Measurements from ENCODE around the gene NR4A2.

NR4A2 gene

DNA sequence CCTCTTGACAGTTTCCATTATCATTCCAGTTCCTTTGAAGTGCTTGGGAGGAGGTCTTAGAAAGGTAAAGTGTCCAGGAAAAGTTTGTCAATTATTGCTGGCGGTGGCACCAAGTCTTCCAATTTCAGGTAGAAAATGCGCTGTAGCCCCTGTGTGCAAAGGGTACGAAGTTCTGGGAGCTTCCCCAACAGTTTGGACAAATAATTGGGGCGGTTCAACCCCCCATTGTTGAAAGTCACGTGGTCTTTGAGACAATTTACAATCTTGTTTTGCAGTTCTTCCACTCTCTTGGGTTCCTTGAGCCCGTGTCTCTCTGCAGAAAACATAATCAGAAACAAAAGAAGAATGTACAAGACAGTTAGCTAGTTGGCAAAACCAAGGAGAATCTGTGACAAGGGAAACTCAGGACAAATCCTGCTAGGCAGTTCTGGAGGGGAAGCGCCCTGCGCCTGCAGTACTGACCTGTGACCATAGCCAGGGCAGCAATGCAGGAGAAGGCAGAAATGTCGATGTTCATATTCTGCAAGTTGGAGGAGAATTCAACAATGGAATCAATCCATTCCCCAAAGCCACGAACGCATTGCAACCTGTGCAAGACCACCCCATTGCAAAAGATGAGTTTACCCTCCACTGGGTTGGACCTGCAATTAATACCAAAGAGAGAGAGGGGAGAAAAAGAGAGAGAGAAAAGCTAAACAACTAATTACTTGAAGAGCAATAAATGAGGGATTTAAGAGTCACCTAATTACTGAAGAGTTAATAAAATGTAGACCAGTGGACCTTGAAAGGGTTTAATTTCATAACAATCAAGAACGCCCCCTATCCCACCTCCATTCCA, 6.6 kb downstream of the NR4A2 start:
- H3K9ac ChIP-seq (ENCODE audit: low read length): no peak overlapping the region
- no peak overlapping the region for H3K4me3 ChIP-seq (ENCODE audit: low read length)
- H3K4me1 ChIP-seq (ENCODE audit: control insufficient read depth, insufficient read depth, low read length): peaks cover 3% of the 10 kb centered on the region
- H3K27ac ChIP-seq (ENCODE audit: low read depth, low read length): no peak overlapping the region
- no peaks in the 10 kb centered on the region for H3K36me3 ChIP-seq (ENCODE audit: control insufficient read depth, insufficient read depth, low read length)
- peaks cover 13% of the 10 kb centered on the region for H3K27me3 ChIP-seq (ENCODE audit: control insufficient read depth, insufficient read depth, low read length)

DNA sequence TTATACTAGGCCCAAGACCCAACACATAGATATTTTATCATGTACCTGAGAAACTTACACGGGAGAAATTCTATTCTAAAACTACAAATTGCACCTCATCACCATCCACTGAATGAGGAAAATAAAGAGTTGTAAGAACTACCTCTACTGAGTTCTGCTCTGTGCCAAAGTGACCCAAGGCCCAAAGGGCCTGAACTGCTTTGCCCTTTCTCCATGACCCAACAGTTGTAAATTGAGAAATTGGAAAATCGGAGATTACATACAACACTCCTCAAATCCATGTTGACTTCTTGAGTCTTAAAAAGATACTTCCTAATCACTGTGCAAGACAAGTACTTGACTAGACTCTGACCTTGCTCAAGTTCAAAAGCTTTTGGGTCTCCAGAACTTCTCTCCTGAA, 8.8 kb downstream of the NR4A2 start:
- Histone ChIP-seq H3K4me3 (ENCODE audit: low read length) (no peak overlapping the region), H3K27me3 (ENCODE audit: control insufficient read depth, insufficient read depth, low read length) (peaks cover 17% of the 10 kb centered on the region), H3K36me3 (ENCODE audit: control insufficient read depth, insufficient read depth, low read length) (no peaks in the 10 kb centered on the region), H3K27ac (ENCODE audit: low read depth, low read length) (no peak overlapping the region), H3K4me1 (ENCODE audit: control insufficient read depth, insufficient read depth, low read length) (peaks cover 3% of the 10 kb centered on the region), H3K9ac (ENCODE audit: low read length) (no peak overlapping the region)

DNA sequence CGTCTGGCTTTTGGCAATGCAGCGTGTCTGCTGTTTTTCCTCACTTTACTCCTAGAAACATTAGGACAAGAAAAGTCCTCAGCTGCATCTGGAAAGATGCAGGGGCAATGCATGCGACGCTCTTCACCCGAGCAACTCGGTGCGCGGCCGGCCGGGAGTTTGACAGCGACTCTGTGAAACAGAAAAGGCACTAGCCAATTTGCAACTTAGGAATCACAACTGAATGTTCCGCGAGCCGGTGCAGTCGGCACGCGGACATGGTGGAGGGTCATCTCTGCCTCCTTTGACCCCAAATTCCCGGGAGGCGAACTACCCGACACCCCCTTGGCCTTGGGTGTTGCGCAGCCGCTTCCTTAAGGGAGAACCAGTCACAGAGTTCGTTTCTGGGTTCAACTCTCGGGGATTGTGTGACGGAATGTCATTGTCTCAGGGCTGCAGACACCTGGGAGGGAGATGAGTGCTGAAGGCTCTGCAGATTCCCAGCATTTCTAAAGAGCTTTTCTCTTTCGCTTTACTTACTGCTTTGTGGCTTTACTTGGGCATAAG, 9.8 kb downstream of the NR4A2 start:
- peak overlapping the region; percentile 67 for H3K4me3 ChIP-seq (ENCODE audit: low read length)
- no peak overlapping the region for H3K27ac ChIP-seq (ENCODE audit: low read depth, low read length)
- peaks cover 3% of the 10 kb centered on the region for H3K4me1 ChIP-seq (ENCODE audit: control insufficient read depth, insufficient read depth, low read length)
- no peak overlapping the region for H3K9ac ChIP-seq (ENCODE audit: low read length)
- no peaks in the 10 kb centered on the region for H3K36me3 ChIP-seq (ENCODE audit: control insufficient read depth, insufficient read depth, low read length)
- peaks cover 17% of the 10 kb centered on the region for H3K27me3 ChIP-seq (ENCODE audit: control insufficient read depth, insufficient read depth, low read length)

DNA sequence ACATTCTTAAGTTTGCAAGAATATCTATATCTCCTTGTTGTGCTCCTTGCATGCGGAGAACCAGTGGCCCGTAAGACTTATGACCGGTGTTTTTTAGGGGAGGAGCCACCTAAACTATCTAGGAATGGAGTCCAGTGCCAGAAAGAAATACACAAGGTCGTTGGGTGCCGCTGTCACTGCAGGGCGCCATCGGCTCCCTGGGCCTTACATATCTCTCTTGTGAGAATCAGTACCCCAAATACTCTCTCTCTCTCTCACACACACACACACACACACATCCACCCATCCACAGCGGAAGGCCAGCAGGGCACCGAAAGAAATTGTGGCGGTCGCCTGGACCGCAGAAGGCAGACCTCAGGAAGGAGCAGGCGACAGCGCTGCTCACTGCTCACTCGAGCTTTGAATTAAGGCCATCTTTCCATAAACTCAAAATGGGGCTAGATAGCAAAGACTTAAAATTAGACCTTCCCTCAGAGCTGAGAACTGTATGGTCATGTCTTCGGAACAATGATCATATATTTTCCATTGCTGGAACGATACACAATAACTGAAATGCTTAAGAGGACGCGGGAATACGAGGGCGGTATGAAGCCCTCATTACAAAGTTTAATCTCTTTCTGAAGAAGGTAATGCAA, 10.4 kb downstream of the NR4A2 start:
- H3K4me3 ChIP-seq (ENCODE audit: low read length): peak overlapping the region; percentile 67
- no peak overlapping the region for H3K27ac ChIP-seq (ENCODE audit: low read depth, low read length)
- peaks cover 17% of the 10 kb centered on the region for H3K27me3 ChIP-seq (ENCODE audit: control insufficient read depth, insufficient read depth, low read length)
- no peak overlapping the region for H3K9ac ChIP-seq (ENCODE audit: low read length)
- no peaks in the 10 kb centered on the region for H3K36me3 ChIP-seq (ENCODE audit: control insufficient read depth, insufficient read depth, low read length)
- H3K4me1 ChIP-seq (ENCODE audit: control insufficient read depth, insufficient read depth, low read length): peaks cover 3% of the 10 kb centered on the region

DNA sequence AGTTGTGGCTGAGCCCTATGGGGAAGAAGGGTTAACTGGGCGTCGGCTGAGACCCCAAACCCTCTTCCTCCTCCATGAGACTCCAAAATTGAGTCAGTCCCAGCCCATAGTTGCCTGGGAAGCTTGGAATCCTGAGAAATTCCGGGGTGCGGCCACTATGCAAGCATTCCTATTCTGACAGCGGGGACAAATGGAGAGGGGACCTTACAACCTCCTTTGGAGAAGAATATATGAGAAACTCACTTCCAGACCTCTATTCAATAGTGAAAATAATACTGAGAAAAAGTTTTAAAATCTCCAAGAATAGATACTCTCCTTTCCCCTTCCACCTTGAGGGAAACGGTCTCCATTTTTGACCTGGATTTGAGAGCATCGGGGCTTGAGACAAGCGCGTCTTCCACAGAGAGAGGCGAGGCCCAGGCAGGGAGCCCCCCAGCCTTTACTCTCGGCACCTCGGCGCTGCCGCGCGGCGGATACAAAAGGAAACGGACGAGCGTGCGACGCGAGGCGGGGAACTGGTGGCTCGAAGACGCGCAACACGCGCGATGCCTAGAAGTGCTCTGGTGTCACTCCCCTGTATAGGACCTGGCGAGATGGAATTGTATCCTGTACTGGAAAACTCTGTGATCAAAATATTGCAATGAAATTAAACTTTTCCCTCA, 11.1 kb downstream of the NR4A2 start:
- Histone ChIP-seq H3K36me3 (ENCODE audit: control insufficient read depth, insufficient read depth, low read length) (no peaks in the 10 kb centered on the region), H3K27me3 (ENCODE audit: control insufficient read depth, insufficient read depth, low read length) (peaks cover 17% of the 10 kb centered on the region), H3K4me1 (ENCODE audit: control insufficient read depth, insufficient read depth, low read length) (peaks cover 3% of the 10 kb centered on the region), H3K27ac (ENCODE audit: low read depth, low read length) (no peak overlapping the region), H3K9ac (ENCODE audit: low read length) (no peak overlapping the region), H3K4me3 (ENCODE audit: low read length) (peak overlapping the region; percentile 67)

DNA sequence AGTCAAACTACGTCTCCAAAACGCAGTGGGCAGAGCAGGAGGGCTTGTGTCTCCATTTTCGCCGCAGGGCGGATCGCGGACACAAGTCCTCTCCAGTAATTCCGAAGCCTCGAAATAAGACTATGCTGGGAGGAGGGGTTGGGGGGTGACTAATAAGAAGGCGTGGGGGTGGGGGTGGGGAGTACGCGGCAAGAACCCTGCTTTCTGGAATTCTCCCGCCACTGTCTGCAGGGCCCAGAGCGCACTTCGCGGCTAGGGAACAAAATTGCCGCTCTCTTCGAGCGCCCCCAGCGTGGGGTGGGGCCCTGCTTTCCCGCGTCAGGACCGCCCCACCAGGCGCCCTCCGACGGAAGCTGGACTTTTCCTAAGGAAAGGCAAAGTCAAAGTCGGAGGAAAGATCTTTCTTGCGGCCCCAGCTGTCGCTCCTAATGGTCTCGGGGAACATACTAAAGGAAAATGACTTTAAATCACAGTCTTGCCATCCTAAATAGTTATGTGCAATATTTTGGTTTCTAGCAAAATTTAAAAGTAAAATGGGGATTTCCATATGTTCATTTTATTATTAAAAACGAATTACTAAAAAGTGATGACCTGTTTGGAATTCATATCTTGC, 11.9 kb downstream of the NR4A2 start:
- no peaks in the 10 kb centered on the region for H3K36me3 ChIP-seq (ENCODE audit: control insufficient read depth, insufficient read depth, low read length)
- H3K9ac ChIP-seq (ENCODE audit: low read length): no peak overlapping the region
- H3K27ac ChIP-seq (ENCODE audit: low read depth, low read length): no peak overlapping the region
- peaks cover 17% of the 10 kb centered on the region for H3K27me3 ChIP-seq (ENCODE audit: control insufficient read depth, insufficient read depth, low read length)
- H3K4me3 ChIP-seq (ENCODE audit: low read length): peak overlapping the region; percentile 67
- peaks cover 3% of the 10 kb centered on the region for H3K4me1 ChIP-seq (ENCODE audit: control insufficient read depth, insufficient read depth, low read length)

DNA sequence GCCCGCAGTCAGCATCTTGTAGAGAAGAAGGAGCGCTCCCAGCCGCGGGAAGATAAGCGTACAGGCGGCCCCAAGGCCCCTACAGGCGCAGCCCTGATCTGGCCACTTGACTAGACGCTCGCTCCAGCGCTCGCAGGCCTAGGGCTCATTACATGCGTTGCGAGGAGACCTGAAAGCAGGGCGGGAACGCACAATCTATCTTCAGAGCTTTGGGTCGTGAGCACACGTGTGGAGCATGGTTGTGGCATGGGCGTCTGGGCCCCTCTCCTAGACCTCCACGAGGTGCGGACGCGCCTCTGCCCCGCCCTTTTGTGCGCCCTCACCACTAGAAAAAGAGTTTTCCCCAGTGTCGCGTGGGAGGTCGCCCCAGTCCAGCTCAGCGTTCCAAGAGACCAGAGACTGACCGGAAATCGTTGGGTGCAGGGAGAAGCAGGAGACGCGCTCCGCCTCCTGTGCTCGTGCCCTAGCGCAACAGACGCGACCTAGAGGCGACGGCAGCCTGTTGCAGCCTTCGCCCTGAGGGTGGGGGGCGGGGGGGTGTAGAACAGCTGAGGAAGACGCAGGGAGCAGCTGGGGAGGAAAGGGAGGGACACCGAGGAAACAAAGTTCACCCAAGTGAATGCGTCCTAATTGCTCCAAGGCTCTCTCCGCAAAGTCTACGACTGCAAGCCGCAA, 12.6 kb downstream of the NR4A2 start:
- Histone ChIP-seq H3K36me3 (ENCODE audit: control insufficient read depth, insufficient read depth, low read length) (no peaks in the 10 kb centered on the region), H3K4me3 (ENCODE audit: low read length) (peak overlapping the region; percentile 67), H3K27me3 (ENCODE audit: control insufficient read depth, insufficient read depth, low read length) (peaks cover 17% of the 10 kb centered on the region), H3K4me1 (ENCODE audit: control insufficient read depth, insufficient read depth, low read length) (peaks cover 3% of the 10 kb centered on the region), H3K9ac (ENCODE audit: low read length) (no peak overlapping the region), H3K27ac (ENCODE audit: low read depth, low read length) (no peak overlapping the region)

DNA sequence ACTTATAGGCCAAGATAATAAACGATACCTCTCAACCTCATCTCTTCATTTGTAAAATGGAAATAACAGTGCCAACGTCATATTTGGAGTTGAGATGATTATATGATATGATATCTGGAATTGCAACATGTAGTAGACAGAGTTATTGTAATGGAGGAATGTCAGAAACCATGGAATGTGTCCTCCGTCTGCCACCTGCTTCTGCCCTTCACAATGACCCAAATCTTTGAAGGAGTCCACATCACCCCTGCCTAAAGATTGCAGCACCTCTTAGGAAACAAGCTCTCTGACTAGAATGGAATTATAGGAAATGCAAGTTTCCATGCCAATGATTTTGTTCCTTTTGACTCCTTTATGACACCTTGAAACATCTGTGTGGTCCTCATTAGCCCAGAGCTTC, 14.9 kb downstream of the NR4A2 start:
- no peak overlapping the region for H3K27ac ChIP-seq (ENCODE audit: low read depth, low read length)
- no peaks in the 10 kb centered on the region for H3K36me3 ChIP-seq (ENCODE audit: control insufficient read depth, insufficient read depth, low read length)
- peaks cover under 1% of the 10 kb centered on the region for H3K4me1 ChIP-seq (ENCODE audit: control insufficient read depth, insufficient read depth, low read length)
- no peak overlapping the region for H3K9ac ChIP-seq (ENCODE audit: low read length)
- no peak overlapping the region for H3K4me3 ChIP-seq (ENCODE audit: low read length)
- H3K27me3 ChIP-seq (ENCODE audit: control insufficient read depth, insufficient read depth, low read length): peaks cover 8% of the 10 kb centered on the region

DNA sequence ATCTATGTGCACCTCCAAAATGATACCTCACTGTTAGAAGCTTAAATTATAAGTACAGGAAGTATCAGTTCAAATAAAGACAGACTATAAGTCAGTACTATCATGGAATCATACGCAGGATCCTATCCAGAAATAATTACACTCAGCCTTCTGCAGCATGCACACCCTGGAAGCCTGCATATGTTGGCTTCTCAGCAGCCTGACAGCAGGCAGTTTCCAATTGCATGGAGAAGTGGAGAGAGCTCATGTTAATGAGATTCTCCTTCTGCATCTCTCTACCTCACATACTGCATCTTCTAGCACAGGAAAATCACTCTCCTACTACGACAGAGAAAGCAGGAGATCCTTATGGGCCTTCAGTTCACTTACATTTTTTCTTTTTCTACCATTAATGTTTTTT, 20.5 kb downstream of the NR4A2 start:
- Histone ChIP-seq H3K4me3 (ENCODE audit: low read length) (no peak overlapping the region), H3K9ac (ENCODE audit: low read length) (no peak overlapping the region)

DNA sequence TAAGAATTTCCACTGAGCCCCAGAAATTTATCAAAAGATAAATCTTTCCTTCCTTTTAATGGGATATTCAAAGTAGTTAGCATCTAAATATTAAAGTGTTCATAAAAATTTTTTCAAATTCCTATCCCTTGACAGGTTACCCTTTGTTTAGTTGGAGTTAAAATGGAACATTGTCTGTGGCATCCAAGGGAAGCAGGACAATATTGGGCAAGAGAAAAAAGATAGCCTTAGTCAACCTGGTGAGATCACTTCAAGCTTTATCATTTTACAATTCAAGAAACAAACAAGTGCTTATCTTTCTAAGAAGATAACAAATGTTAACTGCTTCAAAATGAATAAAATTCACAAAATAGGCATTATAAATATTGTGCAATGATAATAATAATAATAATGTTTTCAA, 21.7 kb downstream of the NR4A2 start:
- no peaks in the 10 kb centered on the region for H3K27me3 ChIP-seq (ENCODE audit: control insufficient read depth, insufficient read depth, low read length)
- H3K4me3 ChIP-seq (ENCODE audit: low read length): no peak overlapping the region
- no peaks in the 10 kb centered on the region for H3K4me1 ChIP-seq (ENCODE audit: control insufficient read depth, insufficient read depth, low read length)
- H3K36me3 ChIP-seq (ENCODE audit: control insufficient read depth, insufficient read depth, low read length): no peaks in the 10 kb centered on the region
- H3K27ac ChIP-seq (ENCODE audit: low read depth, low read length): no peak overlapping the region
- no peak overlapping the region for H3K9ac ChIP-seq (ENCODE audit: low read length)

More for the DNA sequence above, 20.5 kb downstream of the NR4A2 start:
- H3K27me3 ChIP-seq (ENCODE audit: control insufficient read depth, insufficient read depth, low read length): no peaks in the 10 kb centered on the region
- no peaks in the 10 kb centered on the region for H3K4me1 ChIP-seq (ENCODE audit: control insufficient read depth, insufficient read depth, low read length)
- H3K27ac ChIP-seq (ENCODE audit: low read depth, low read length): no peak overlapping the region
- no peaks in the 10 kb centered on the region for H3K36me3 ChIP-seq (ENCODE audit: control insufficient read depth, insufficient read depth, low read length)

DNA sequence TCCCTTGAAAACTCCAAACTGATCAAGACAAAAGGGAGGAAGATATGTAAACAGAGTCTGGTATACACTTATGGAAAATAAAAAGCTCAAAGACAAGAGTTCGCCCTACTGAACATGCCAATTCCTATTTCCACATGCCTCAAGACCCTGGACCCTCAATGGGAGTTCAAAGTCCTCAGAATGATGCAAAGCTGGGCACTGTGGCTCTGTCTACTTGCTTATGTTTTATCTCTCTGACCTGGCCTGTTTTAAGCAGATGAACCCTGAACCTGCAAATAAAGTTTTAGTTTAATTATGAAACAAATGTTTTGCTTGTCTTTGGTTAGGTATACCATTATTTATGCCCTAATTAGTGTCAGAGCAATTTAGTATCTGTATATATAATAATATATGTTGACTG, 22.6 kb downstream of the NR4A2 start:
- Histone ChIP-seq H3K4me1 (ENCODE audit: control insufficient read depth, insufficient read depth, low read length) (no peaks in the 10 kb centered on the region), H3K27ac (ENCODE audit: low read depth, low read length) (no peak overlapping the region)

DNA sequence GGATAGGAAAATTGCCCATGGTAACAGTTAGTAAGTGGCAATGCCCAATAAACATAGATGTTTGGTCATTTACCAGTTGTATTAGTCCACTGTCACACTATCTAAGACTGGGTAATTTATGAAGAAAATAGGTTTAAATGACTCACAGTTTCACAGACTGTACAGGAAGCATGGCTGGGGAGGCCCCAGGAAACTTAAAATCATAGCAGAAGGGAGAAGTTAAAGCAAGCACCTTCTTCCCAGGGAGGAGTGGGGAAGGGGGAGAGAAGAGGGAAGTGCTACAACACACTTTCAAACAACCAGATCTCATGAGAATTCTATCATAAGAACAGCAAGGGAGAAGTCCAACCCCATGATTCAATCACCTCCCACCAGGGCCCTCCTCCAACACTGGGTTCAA, 23.4 kb downstream of the NR4A2 start:
- Histone ChIP-seq H3K36me3 (ENCODE audit: control insufficient read depth, insufficient read depth, low read length) (no peaks in the 10 kb centered on the region), H3K27ac (ENCODE audit: low read depth, low read length) (no peak overlapping the region), H3K4me3 (ENCODE audit: low read length) (no peak overlapping the region), H3K4me1 (ENCODE audit: control insufficient read depth, insufficient read depth, low read length) (no peaks in the 10 kb centered on the region), H3K27me3 (ENCODE audit: control insufficient read depth, insufficient read depth, low read length) (no peaks in the 10 kb centered on the region), H3K9ac (ENCODE audit: low read length) (no peak overlapping the region)

More for the DNA sequence above, 22.6 kb downstream of the NR4A2 start:
- no peak overlapping the region for H3K9ac ChIP-seq (ENCODE audit: low read length)
- H3K4me3 ChIP-seq (ENCODE audit: low read length): no peak overlapping the region
- H3K27me3 ChIP-seq (ENCODE audit: control insufficient read depth, insufficient read depth, low read length): no peaks in the 10 kb centered on the region
- H3K36me3 ChIP-seq (ENCODE audit: control insufficient read depth, insufficient read depth, low read length): no peaks in the 10 kb centered on the region

Data from rectal smooth muscle tissue (tissue), 1 donor.